Astrocyte of the cerebellum (primary cell): ENCODE measurements around the gene ANKRD2.

Experiments
- DNase-seq: peaks from one replicate; pipeline ENCODE4 v3.0.0-alpha.2; 2011; ENCODE audit warnings: low read depth
- H3K4me3 ChIP-seq: 2 replicates; pipeline ENCODE4 v1.5.1; 2011; ENCODE audit warnings: mild to moderate bottlenecking, low read depth, low read length, moderate library complexity
- CTCF ChIP-seq: IDR thresholded peaks from 2 replicates; pipeline ENCODE4 v1.5.1; 2012; ENCODE audit warnings: low read length, low read depth, moderate library complexity, mild to moderate bottlenecking; ENCODE audit errors: missing control alignments
- in situ Hi-C: cut with HindIII; loops from 2 replicates; pipeline ENCODE4 v1.10.0; 2017; ENCODE audit warnings: low sequenced_read_pairs

The ANKRD2 gene

GRCh38 chr10:97627731-97628130 lies 55.2 kb downstream of the ANKRD2 start:
- TF ChIP-seq CTCF: no peak
- DNase-seq: no peak
- in situ Hi-C loops: no loop called here
- H3K4me3 ChIP-seq: no peak overlapping the region

- in situ Hi-C loops: no loop called here
- TF ChIP-seq CTCF: no peak
- DNase-seq: no peak
- no peak overlapping the region for H3K4me3 ChIP-seq
These were observed 55.6 kb downstream of the ANKRD2 start for GRCh38 chr10:97628228-97628627.

- TF ChIP-seq CTCF: no peak
- H3K4me3 ChIP-seq: no peak overlapping the region
- in situ Hi-C loops: no loop called here
- no peak for DNase-seq
These were observed 56.7 kb downstream of the ANKRD2 start for GRCh38 chr10:97629289-97629688.

- TF ChIP-seq CTCF: no peak
- H3K4me3 ChIP-seq: no peak overlapping the region
- in situ Hi-C loops: no loop called here
- DNase-seq: no peak
These were observed 58.5 kb downstream of the ANKRD2 start for GRCh38 chr10:97631098-97631497.

- H3K4me3 ChIP-seq: peak within 1 kb of the TSS; percentile 89
- TF ChIP-seq CTCF: no peak
- in situ Hi-C loops: no loop called here
- peak; percentile 77 for DNase-seq
These were observed 60.6 kb downstream of the ANKRD2 start, which contains the start of gene MORN4 for GRCh38 chr10:97632949-97633884. Gene MORN4 (minus strand): TSS chr10:97633500. CDS start chr10:97619653, 13,847 bp downstream.
